SK-N-SH treated with all-trans-retinoic acid at 6 μM for 48 hours (cell line): ENCODE data around the gene SMAD5.

Experiments
- ATAC-seq: fragments of 200-7000 bp; cut with Tn5 transposase; 3 replicates; pipeline ENCODE4 v1.9.1; 2020; ENCODE audit warnings: mild to moderate bottlenecking, moderate library complexity
- BACH2 ChIP-seq: fragments of 250-450 bp; sonication (Bioruptor Pico); IDR thresholded peaks from 2 replicates; pipeline ENCODE4 v1.9.0; 2021; ENCODE audit warnings: mild to moderate bottlenecking, borderline replicate concordance
- CSDC2 ChIP-seq: fragments of 250-450 bp; sonication (Bioruptor Pico); IDR thresholded peaks from 2 replicates; pipeline ENCODE4 v1.5.0; 2020; ENCODE audit warnings: mild to moderate bottlenecking, moderate library complexity
- CSRNP3 ChIP-seq: fragments of 250-450 bp; sonication (Bioruptor Pico); IDR thresholded peaks from 2 replicates; pipeline ENCODE4 v1.5.1; 2021; ENCODE audit warnings: mild to moderate bottlenecking, moderate library complexity
- ESRRG ChIP-seq: fragments of 250-450 bp; sonication (Bioruptor Pico); IDR thresholded peaks from 2 replicates; pipeline ENCODE4 v1.6.1; 2021; ENCODE audit warnings: mild to moderate bottlenecking
- GLIS3 ChIP-seq: fragments of 250-450 bp; sonication (Bioruptor Pico); IDR thresholded peaks from 2 replicates; pipeline ENCODE4 v1.5.0; 2020; ENCODE audit warnings: mild to moderate bottlenecking, moderate library complexity
- ISL1 ChIP-seq: fragments of 250-450 bp; sonication (Bioruptor Pico); IDR thresholded peaks from 2 replicates; pipeline ENCODE4 v2.1.2; 2022; ENCODE audit warnings: mild to moderate bottlenecking, moderate library complexity
- OSR1 ChIP-seq: fragments of 250-450 bp; sonication (Bioruptor Pico); IDR thresholded peaks from 2 replicates; pipeline ENCODE4 v1.8.0; 2022; ENCODE audit warnings: moderate library complexity, mild to moderate bottlenecking, inconsistent platforms
- POU6F1 ChIP-seq: fragments of 250-450 bp; sonication (Bioruptor Pico); IDR thresholded peaks from 2 replicates; pipeline ENCODE4 v1.8.0; 2021; ENCODE audit warnings: low read depth, mild to moderate bottlenecking, moderate library complexity, borderline replicate concordance
- PPARA ChIP-seq: fragments of 250-450 bp; sonication (Bioruptor Pico); IDR thresholded peaks from 2 replicates; pipeline ENCODE4 v1.5.0; 2020; ENCODE audit warnings: mild to moderate bottlenecking, borderline replicate concordance
- RARB ChIP-seq: fragments of 250-450 bp; sonication (Bioruptor Pico); IDR thresholded peaks from 2 replicates; pipeline ENCODE4 v1.8.0; 2021; ENCODE audit warnings: mild to moderate bottlenecking, moderate library complexity
- SNAI2 ChIP-seq: fragments of 250-450 bp; sonication (Bioruptor Pico); IDR thresholded peaks from 2 replicates; pipeline ENCODE4 v1.5.0; 2020; ENCODE audit warnings: mild to moderate bottlenecking, moderate library complexity
- TCF4 ChIP-seq: fragments of 250-450 bp; sonication (Bioruptor Pico); IDR thresholded peaks from 2 replicates; pipeline ENCODE4 v1.8.0; 2021; ENCODE audit warnings: mild to moderate bottlenecking, moderate library complexity, borderline replicate concordance
- TOX ChIP-seq: fragments of 250-450 bp; sonication (Bioruptor Pico); IDR thresholded peaks from 2 replicates; pipeline ENCODE4 v1.8.0; 2021; ENCODE audit warnings: mild to moderate bottlenecking, moderate library complexity, borderline replicate concordance
- TSHZ2 ChIP-seq: fragments of 250-450 bp; sonication (Bioruptor Pico); IDR thresholded peaks from 2 replicates; pipeline ENCODE4 v1.5.0; 2020; ENCODE audit warnings: mild to moderate bottlenecking, moderate library complexity
- ZC3H10 ChIP-seq: fragments of 250-450 bp; sonication (Bioruptor Pico); IDR thresholded peaks from 2 replicates; pipeline ENCODE4 v1.5.1; 2021; ENCODE audit warnings: mild to moderate bottlenecking, moderate library complexity
- ZFP3 ChIP-seq: fragments of 250-450 bp; sonication (Bioruptor Pico); IDR thresholded peaks from 2 replicates; pipeline ENCODE4 v1.5.0; 2020; ENCODE audit warnings: mild to moderate bottlenecking, moderate library complexity
- ZFP30 ChIP-seq: fragments of 450-650 bp; formaldehyde crosslinking; IDR thresholded peaks from 2 replicates; pipeline ENCODE4 v1.5.0; 2022; ENCODE audit warnings: mild to moderate bottlenecking, moderate library complexity
- ZNF565 ChIP-seq: fragments of 450-650 bp; formaldehyde crosslinking; conservative IDR thresholded peaks from 2 replicates; pipeline ENCODE4 v1.5.0; 2020; ENCODE audit warnings: low read depth, mild to moderate bottlenecking, moderate library complexity
- ZNF70 ChIP-seq: fragments of 450-650 bp; formaldehyde crosslinking; IDR thresholded peaks from 2 replicates; pipeline ENCODE4 v1.5.0; 2020; ENCODE audit warnings: mild to moderate bottlenecking, moderate library complexity
- ZNF8 ChIP-seq: fragments of 450-650 bp; formaldehyde crosslinking; IDR thresholded peaks from 2 replicates; pipeline ENCODE4 v1.5.0; 2020; ENCODE audit warnings: mild to moderate bottlenecking, moderate library complexity
- TF ChIP-seq, protein P1 (sequence below): fragments of 250-450 bp; sonication (Bioruptor Pico); IDR thresholded peaks from 2 replicates; pipeline ENCODE4 v1.5.1; 2020; ENCODE audit warnings: low read depth, mild to moderate bottlenecking, moderate library complexity
- TF ChIP-seq, protein P2 (sequence below): fragments of 250-450 bp; sonication (Bioruptor Pico); IDR thresholded peaks from 2 replicates; pipeline ENCODE4 v1.8.0; 2020; ENCODE audit warnings: mild to moderate bottlenecking, moderate library complexity, borderline replicate concordance

SMAD5 gene

GRCh38 chr5:136098176-136098575, 34.5 kb upstream of the SMAD5 start:
- ATAC-seq: no peak
- TF ChIP-seq ESRRG (CRISPR knock-in tag) (no peak), ZC3H10 (CRISPR knock-in tag) (no peak), TSHZ2 (CRISPR knock-in tag) (no peak), ZNF70 (CRISPR knock-in tag) (no peak), POU6F1 (CRISPR knock-in tag) (no peak), OSR1 (CRISPR knock-in tag) (no peak), ZFP30 (no peak), TCF4 (CRISPR knock-in tag) (no peak), SNAI2 (CRISPR knock-in tag) (no peak), CSRNP3 (CRISPR knock-in tag) (no peak), ZNF565 (CRISPR knock-in tag) (no peak), GLIS3 (CRISPR knock-in tag) (no peak), RARB (CRISPR knock-in tag) (no peak), CSDC2 (CRISPR knock-in tag) (no peak), BACH2 (CRISPR knock-in tag) (no peak)
- TF ChIP-seq, protein P1, sequence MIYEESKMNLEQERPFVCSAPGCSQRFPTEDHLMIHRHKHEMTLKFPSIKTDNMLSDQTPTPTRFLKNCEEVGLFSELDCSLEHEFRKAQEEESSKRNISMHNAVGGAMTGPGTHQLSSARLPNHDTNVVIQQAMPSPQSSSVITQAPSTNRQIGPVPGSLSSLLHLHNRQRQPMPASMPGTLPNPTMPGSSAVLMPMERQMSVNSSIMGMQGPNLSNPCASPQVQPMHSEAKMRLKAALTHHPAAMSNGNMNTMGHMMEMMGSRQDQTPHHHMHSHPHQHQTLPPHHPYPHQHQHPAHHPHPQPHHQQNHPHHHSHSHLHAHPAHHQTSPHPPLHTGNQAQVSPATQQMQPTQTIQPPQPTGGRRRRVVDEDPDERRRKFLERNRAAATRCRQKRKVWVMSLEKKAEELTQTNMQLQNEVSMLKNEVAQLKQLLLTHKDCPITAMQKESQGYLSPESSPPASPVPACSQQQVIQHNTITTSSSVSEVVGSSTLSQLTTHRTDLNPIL (CRISPR knock-in tag): no peak
- TF ChIP-seq, protein P2, sequence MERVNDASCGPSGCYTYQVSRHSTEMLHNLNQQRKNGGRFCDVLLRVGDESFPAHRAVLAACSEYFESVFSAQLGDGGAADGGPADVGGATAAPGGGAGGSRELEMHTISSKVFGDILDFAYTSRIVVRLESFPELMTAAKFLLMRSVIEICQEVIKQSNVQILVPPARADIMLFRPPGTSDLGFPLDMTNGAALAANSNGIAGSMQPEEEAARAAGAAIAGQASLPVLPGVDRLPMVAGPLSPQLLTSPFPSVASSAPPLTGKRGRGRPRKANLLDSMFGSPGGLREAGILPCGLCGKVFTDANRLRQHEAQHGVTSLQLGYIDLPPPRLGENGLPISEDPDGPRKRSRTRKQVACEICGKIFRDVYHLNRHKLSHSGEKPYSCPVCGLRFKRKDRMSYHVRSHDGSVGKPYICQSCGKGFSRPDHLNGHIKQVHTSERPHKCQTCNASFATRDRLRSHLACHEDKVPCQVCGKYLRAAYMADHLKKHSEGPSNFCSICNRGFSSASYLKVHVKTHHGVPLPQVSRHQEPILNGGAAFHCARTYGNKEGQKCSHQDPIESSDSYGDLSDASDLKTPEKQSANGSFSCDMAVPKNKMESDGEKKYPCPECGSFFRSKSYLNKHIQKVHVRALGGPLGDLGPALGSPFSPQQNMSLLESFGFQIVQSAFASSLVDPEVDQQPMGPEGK (CRISPR knock-in tag): no peak

DNA sequence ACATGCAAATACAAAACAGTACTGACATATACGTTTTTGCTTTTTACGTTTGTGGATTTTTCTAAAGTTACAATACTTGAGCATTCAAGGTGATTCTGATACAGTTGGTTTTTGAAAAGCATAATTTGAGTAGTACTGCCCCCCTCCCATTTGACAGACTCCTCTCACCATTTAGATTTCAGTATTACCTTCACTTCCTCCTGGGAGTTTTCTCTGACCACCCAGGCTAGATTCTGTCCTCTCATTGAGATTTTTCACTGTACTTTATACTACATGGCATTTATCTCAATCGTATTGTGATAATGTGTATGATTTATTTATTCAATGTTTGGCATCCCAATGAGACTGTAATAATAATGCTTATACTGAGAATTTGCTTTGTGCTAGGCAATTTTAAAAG, 32.8 kb upstream of the SMAD5 start:
- no peak for TF ChIP-seq ISL1 (CRISPR knock-in tag)
- TF ChIP-seq SNAI2 (CRISPR knock-in tag): no peak
- TF ChIP-seq OSR1 (CRISPR knock-in tag): no peak
- TF ChIP-seq ZNF565 (CRISPR knock-in tag): no peak
- TF ChIP-seq BACH2 (CRISPR knock-in tag): no peak
- TF ChIP-seq ZC3H10 (CRISPR knock-in tag): no peak
- no peak for TF ChIP-seq POU6F1 (CRISPR knock-in tag)
- TF ChIP-seq CSDC2 (CRISPR knock-in tag): no peak
- no peak for TF ChIP-seq PPARA
- no peak for TF ChIP-seq ZNF70 (CRISPR knock-in tag)
- no peak for ATAC-seq

GRCh38 chr5:136101884-136102283, 30.8 kb upstream of the SMAD5 start:
- TF ChIP-seq ZNF8 (CRISPR knock-in tag): no peak
- TF ChIP-seq ZNF565 (CRISPR knock-in tag): no peak
- no peak for TF ChIP-seq TCF4 (CRISPR knock-in tag)
- TF ChIP-seq TOX: no peak
- TF ChIP-seq SNAI2 (CRISPR knock-in tag): no peak
- no peak for TF ChIP-seq ISL1 (CRISPR knock-in tag)
- TF ChIP-seq POU6F1 (CRISPR knock-in tag): no peak
- TF ChIP-seq ZFP3: no peak
- no peak for ATAC-seq
